K562 (cell line): ENCODE measurements around the gene TENT5A. TPM values are rescaled to one million over a fixed set of nuclear protein-coding genes. Genes with fewer than 3 reads are reported as not detected.

ENCODE experiments used
- ATAC-seq: fragments of 200-7000 bp; cut with Tn5 transposase; 3 replicates; pipeline ENCODE4 v1.9.1; 2020; ENCODE audit warnings: moderate library complexity
- BruUV-seq: library from RNA; stranded (reverse); fragments of 400-500 nt; replicated peaks from 2 replicates; lab custom pipeline; 2021; lab: Mats Ljungman, UMichigan
- CTCF ChIA-PET: fragments of 300-600 bp; formaldehyde crosslinking; extraction: SDS; loops from one replicate; lab custom pipeline; 2021; ENCODE audit warnings: low intra/inter-chr PET ratio; lab: Yijun Ruan, JAX
- POLR2A ChIA-PET: fragments of 300-600, 350-650 bp; sonication (Branson Sonifier 250); formaldehyde crosslinking; extraction: SDS; loops from one replicate; lab custom pipeline; 2021; ENCODE audit warnings: antibody characterized with exemption, inconsistent platforms; lab: Yijun Ruan, JAX
- DNase-seq, 4 experiments: peaks; one replicate each; pipeline versions ENCODE4 v3.0.0 to v3.0.0-alpha.2; 2011 to 2018; ENCODE audit warnings: low spot score in 3 of 4, mixed read lengths in 3 of 4; ENCODE audit errors: extremely low read depth in 1 of 4
- FAIRE-seq: peaks from 2 replicates; lab custom pipeline; 2011; peaks lifted over from hg19 to GRCh38; lab: Jason Lieb, UNC
- H2AFZ ChIP-seq: 2 replicates; pipeline ENCODE4 v1.6.0; 2011; ENCODE audit warnings: low read depth, low read length, control low read depth, inconsistent platforms
- H3K27ac ChIP-seq: fragments of 200-600 bp; 3 replicates; pipeline ENCODE4 v1.8.0; 2011; ENCODE audit warnings: low read depth, mild to moderate bottlenecking, control low read depth, inconsistent platforms, low read length, moderate library complexity, mixed read lengths; ENCODE audit errors: extremely low read depth
- H3K27me3 ChIP-seq, 2 experiments: fragments of 300-600 bp in 1 of 2; 2 replicates in 1 of 2; 3 replicates in 1 of 2; pipeline versions ENCODE4 v1.6.0 to v1.8.0; 2011; ENCODE audit warnings: inconsistent platforms in 2 of 2, low read length in 2 of 2, mild to moderate bottlenecking in 1 of 2, mixed read lengths in 1 of 2, moderate library complexity in 1 of 2; ENCODE audit not compliant: control insufficient read depth in 2 of 2, insufficient read depth in 2 of 2
- H3K36me3 ChIP-seq: fragments of 300-600 bp; 3 replicates; pipeline ENCODE4 v1.8.0; 2011; ENCODE audit warnings: mild to moderate bottlenecking, low read length, inconsistent platforms; ENCODE audit not compliant: control insufficient read depth, insufficient read depth
- H3K4me1 ChIP-seq, 2 experiments: fragments of 200-600 bp in 1 of 2; replicated peaks in 1 of 2; 2 replicates in 1 of 2; 3 replicates in 1 of 2; pipeline versions ENCODE4 v1.5.1 to v1.8.0; 2011; ENCODE audit warnings: inconsistent platforms in 2 of 2, low read length in 2 of 2, mild to moderate bottlenecking in 1 of 2, mixed read lengths in 1 of 2, moderate library complexity in 1 of 2; ENCODE audit not compliant: control insufficient read depth in 2 of 2, insufficient read depth in 2 of 2
- H3K4me2 ChIP-seq: 2 replicates; pipeline ENCODE4 v1.6.1; 2011; ENCODE audit warnings: low read length, control low read depth, inconsistent platforms, mixed read lengths; ENCODE audit not compliant: insufficient read depth
- H3K4me3 ChIP-seq: fragments of 200-600 bp; sonication (generic), shearing (Covaris generic); 2 replicates; pipeline ENCODE4 v1.5.1; 2016; ENCODE audit warnings: control low read depth, inconsistent platforms
- H3K79me2 ChIP-seq: fragments of 200-600 bp; 3 replicates; pipeline ENCODE4 v1.8.0; 2011; ENCODE audit warnings: low read length, inconsistent platforms; ENCODE audit not compliant: control insufficient read depth, insufficient read depth
- H3K9ac ChIP-seq, 2 experiments: 2 replicates each; pipeline versions ENCODE4 v1.6.0 to v1.6.1; 2011; ENCODE audit warnings: low read depth in 2 of 2, low read length in 2 of 2, control low read depth in 1 of 2, inconsistent platforms in 1 of 2, mild to moderate bottlenecking in 1 of 2, mixed read lengths in 1 of 2; ENCODE audit not compliant: insufficient read depth in 1 of 2
- H3K9me1 ChIP-seq: one replicate; pipeline ENCODE4 v1.6.0; 2011; ENCODE audit warnings: inconsistent platforms, mild to moderate bottlenecking, low read length, moderate library complexity; ENCODE audit not compliant: control insufficient read depth, insufficient read depth
- H3K9me3 ChIP-seq: replicated peaks from 2 replicates; pipeline ENCODE4 v1.5.1; 2011; ENCODE audit warnings: low read depth, low read length, inconsistent platforms; ENCODE audit not compliant: control insufficient read depth, insufficient read depth
- H4K20me1 ChIP-seq: replicated peaks from 2 replicates; pipeline ENCODE4 v1.6.1; 2011; ENCODE audit warnings: low read length, inconsistent platforms, mixed read lengths; ENCODE audit not compliant: control insufficient read depth, insufficient read depth
- BCL6 ChIP-seq: fragments of 250-450 bp; sonication (Bioruptor Pico); IDR thresholded peaks from 2 replicates; pipeline ENCODE4 v1.4.0; 2020
- BCOR ChIP-seq: fragments of 450-650 bp; IDR thresholded peaks from 2 replicates; pipeline ENCODE4 v1.6.1; 2016
- DMBX1 ChIP-seq: fragments of 250-450 bp; sonication (Bioruptor Pico); IDR thresholded peaks from 2 replicates; pipeline ENCODE4 v1.8.0; 2022; ENCODE audit warnings: inconsistent platforms, mild to moderate bottlenecking, moderate library complexity, borderline replicate concordance
- HDAC6 ChIP-seq: IDR thresholded peaks from 2 replicates; pipeline ENCODE4 v1.6.1; 2012; ENCODE audit warnings: low read depth, mild to moderate bottlenecking, control low read depth, inconsistent platforms, low read length, moderate library complexity
- IFI16 ChIP-seq: fragments of 250-450 bp; sonication (Bioruptor Pico); IDR thresholded peaks from 2 replicates; pipeline ENCODE4 v2.1.2; 2022; ENCODE audit warnings: mild to moderate bottlenecking, inconsistent platforms
- JUND ChIP-seq, 2 experiments: IDR thresholded peaks; 2 replicates in 1 of 2; 3 replicates in 1 of 2; pipeline ENCODE4 v1.6.1; 2011; ENCODE audit warnings: borderline replicate concordance in 2 of 2, low read depth in 2 of 2, low read length in 2 of 2, improper control_type of control experiment in 1 of 2, missing biosample characterization in 1 of 2, missing genetic modification characterization in 1 of 2, missing genetic modification reagents in 1 of 2
- KAT7 ChIP-seq: sonication (generic); formaldehyde crosslinking; IDR thresholded peaks from 2 replicates; pipeline ENCODE4 v1.8.0; 2022; ENCODE audit warnings: missing genetic modification reagents, mild to moderate bottlenecking, borderline replicate concordance
- POLR3G ChIP-seq: IDR thresholded peaks from 2 replicates; pipeline ENCODE4 v1.6.1; 2011; ENCODE audit not compliant: insufficient read length, insufficient replicate concordance; ENCODE audit errors: extremely low read depth
- SETDB1 ChIP-seq: IDR thresholded peaks from one replicate; pipeline ENCODE4 v1.6.1; 2012; ENCODE audit warnings: low read length, control low read depth, inconsistent platforms
- ZC3H4 ChIP-seq: sonication (generic); formaldehyde crosslinking; IDR thresholded peaks from 2 replicates; pipeline ENCODE4 v1.9.0; 2021; ENCODE audit warnings: missing genetic modification reagents, borderline replicate concordance
- ZNF121 ChIP-seq: sonication (generic); formaldehyde crosslinking; conservative IDR thresholded peaks from 2 replicates; pipeline ENCODE4 v1.8.0; 2022; ENCODE audit warnings: missing genetic modification reagents
- ZNF143 ChIP-seq: sonication (generic); formaldehyde crosslinking; IDR thresholded peaks from 2 replicates; pipeline ENCODE4 v1.9.0; 2022; ENCODE audit warnings: mild to moderate bottlenecking, missing genetic modification reagents
- ZNF282 ChIP-seq: sonication (generic); formaldehyde crosslinking; IDR thresholded peaks from 2 replicates; pipeline ENCODE4 v1.8.1; 2023; ENCODE audit warnings: missing genetic modification reagents
- ZNF3 ChIP-seq: fragments of 250-450 bp; sonication (Bioruptor Pico); IDR thresholded peaks from 2 replicates; pipeline ENCODE4 v1.5.0; 2021; ENCODE audit warnings: mild to moderate bottlenecking, moderate library complexity
- ZNF354B ChIP-seq: fragments of 250-450 bp; sonication (Bioruptor Pico); IDR thresholded peaks from 2 replicates; pipeline ENCODE4 v1.4.0; 2020
- ZNF695 ChIP-seq: fragments of 450-650 bp; formaldehyde crosslinking; IDR thresholded peaks from 2 replicates; pipeline ENCODE4 v1.4.0; 2020; ENCODE audit warnings: mild to moderate bottlenecking, moderate library complexity
- in situ Hi-C: fragments of 300-500 bp; cut with MboI; formaldehyde crosslinking; loops from 4 replicates; pipeline ENCODE4 v1.15.0; 2018; ENCODE audit warnings: inconsistent platforms, mixed read lengths
- intact Hi-C: fragments of 100-400 bp; cut with micrococcal nuclease; formaldehyde crosslinking; loops from 2 replicates; pipeline ENCODE4 v1.14.2; 2022
- polyA plus RNA-seq, 8 experiments: library from polyadenylated mRNA; depleted of rRNA in 4 of 8; stranded (reverse) in 5 of 8; unstranded in 3 of 8; fragments of >200 nt; fragmentation: Nextera tagmentation in 2 of 8; fragmentation: Illumina TruSeq in 1 of 8; extraction: Ambion mirVana in 2 of 8; extraction: Trizol in 1 of 8; gene quantifications; 2 replicates each; pipeline versions ENCODE4 v1.2.1 to v1.2.3, GENCODE V29; 2011 to 2014; ENCODE audit warnings: inconsistent platforms in 1 of 8, missing spikeins in 1 of 8
- total RNA-seq, 7 experiments: library from RNA; depleted of rRNA in 6 of 7; stranded (reverse); fragments of >200 nt in 6 of 7; fragmentation: Illumina TruSeq in 2 of 7; extraction: Trizol in 2 of 7; gene quantifications; 2 replicates each; pipeline versions ENCODE4 v1.2.1 to v1.2.3, GENCODE V29; 2011 to 2021; ENCODE audit warnings: low replicate concordance in 1 of 7
- TF ChIP-seq, protein P1 (sequence below): sonication (generic); formaldehyde crosslinking; IDR thresholded peaks from 2 replicates; pipeline ENCODE4 v1.8.0; 2022; ENCODE audit warnings: mild to moderate bottlenecking, missing genetic modification reagents, borderline replicate concordance
- TF ChIP-seq, protein P2 (sequence below): fragments of 250-450 bp; sonication (Bioruptor Pico); IDR thresholded peaks from 2 replicates; pipeline ENCODE4 v1.9.0; 2021; ENCODE audit warnings: mild to moderate bottlenecking, inconsistent platforms

TENT5A gene
- total and polyA plus RNA-seq, 9 of the 15 experiments (the other 6 are each of a cell fraction or from before 2014, with no cell fraction given): 0.77 to 2.3 (median 1.3) TPM

DNA sequence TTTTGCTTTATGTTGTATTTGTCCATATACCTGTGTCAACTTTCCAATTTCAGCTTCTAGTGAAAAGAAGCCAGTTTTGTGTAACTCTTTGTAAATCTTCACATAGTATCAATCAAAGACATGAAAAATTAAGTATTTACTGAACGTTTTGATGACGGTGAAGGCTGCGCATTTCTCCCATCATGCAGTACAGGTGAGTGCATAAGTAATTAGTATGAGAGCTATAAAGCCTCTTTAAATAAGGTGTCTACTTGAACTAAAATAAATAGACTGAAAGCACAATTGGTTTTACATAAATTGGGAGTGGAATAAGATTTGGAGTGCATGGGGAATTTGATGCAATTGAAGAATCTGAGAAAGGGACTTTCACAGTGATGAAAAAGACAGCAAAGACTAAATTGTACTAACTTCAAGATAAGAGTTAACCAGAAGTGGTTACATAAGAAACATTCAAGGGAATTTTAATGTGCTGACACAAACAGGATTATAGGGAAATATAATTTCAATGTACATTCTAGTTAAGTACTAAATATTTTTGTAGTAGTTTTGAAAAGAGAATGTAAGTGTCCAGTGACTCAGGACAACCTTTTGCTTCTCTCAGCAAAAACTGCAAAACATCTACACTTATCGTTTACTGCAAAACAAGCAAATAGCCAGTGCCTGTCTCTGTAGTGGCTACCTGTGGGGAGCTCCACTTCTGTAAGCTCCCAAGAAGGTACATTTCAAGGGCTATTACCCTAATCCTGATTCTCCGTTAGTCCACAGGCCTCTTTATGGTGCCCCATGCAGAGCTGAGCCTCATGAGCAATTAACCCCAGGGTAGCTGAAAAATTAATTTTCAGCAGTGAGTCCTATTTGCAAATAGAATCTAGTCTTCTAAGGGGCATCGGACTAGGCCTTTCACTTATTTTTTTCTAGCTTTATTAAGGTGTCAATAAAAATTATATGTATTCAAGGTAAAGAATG lies 13.0 kb downstream of the TENT5A start (continued):
- TF ChIP-seq ZC3H4: no peak
- TF ChIP-seq ZNF3 (CRISPR knock-in tag): no peak
- TF ChIP-seq, protein P1, sequence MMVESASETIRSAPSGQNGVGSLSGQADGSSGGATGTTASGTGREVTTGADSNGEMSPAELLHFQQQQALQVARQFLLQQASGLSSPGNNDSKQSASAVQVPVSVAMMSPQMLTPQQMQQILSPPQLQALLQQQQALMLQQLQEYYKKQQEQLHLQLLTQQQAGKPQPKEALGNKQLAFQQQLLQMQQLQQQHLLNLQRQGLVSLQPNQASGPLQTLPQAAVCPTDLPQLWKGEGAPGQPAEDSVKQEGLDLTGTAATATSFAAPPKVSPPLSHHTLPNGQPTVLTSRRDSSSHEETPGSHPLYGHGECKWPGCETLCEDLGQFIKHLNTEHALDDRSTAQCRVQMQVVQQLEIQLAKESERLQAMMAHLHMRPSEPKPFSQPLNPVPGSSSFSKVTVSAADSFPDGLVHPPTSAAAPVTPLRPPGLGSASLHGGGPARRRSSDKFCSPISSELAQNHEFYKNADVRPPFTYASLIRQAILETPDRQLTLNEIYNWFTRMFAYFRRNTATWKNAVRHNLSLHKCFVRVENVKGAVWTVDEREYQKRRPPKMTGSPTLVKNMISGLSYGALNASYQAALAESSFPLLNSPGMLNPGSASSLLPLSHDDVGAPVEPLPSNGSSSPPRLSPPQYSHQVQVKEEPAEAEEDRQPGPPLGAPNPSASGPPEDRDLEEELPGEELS (CRISPR knock-in tag): no peak
- TF ChIP-seq SETDB1: no peak
- TF ChIP-seq IFI16 (CRISPR knock-in tag): no peak
- no peak for TF ChIP-seq ZNF121 (CRISPR knock-in tag)
- no peak for TF ChIP-seq ZNF354B (CRISPR knock-in tag)
- TF ChIP-seq BCL6 (CRISPR knock-in tag): no peak

DNA sequence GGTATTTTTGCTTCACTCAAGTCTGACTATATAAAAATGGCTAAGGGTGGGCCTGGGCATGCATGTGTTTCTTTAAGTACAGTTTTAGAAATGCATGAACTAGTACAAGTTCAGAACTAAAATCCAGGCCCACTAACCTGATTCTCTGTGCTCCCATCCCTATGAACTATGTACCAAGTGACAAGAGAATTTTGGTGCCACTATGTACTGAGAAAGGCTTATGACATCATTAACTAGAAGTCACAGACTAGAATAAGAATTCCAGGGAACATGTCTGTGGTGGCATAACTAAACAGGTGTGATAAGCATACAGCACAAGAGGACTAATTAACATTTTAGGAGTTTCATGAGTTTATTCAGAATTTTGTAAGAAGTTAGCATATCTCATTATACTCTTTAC lies 16.1 kb downstream of the TENT5A start:
- Histone ChIP-seq H3K79me2 (no peaks in the 10 kb centered on the region), H3K27ac (no peak overlapping the region), H3K4me1 (no peaks in the 10 kb centered on the region), H3K27me3 (no peaks in the 10 kb centered on the region), H3K4me3 (no peak overlapping the region), H3K4me2 (no peak overlapping the region), H3K9me1 (no peaks in the 10 kb centered on the region), H2AFZ (no peak overlapping the region), H3K36me3 (no peaks in the 10 kb centered on the region), H3K9ac (no peak overlapping the region), H3K9me3 (no peaks in the 10 kb centered on the region), H4K20me1 (no peaks in the 10 kb centered on the region)
- intact Hi-C loops: no loop called here
- ChIA-PET POLR2A (no interaction called here), CTCF (no interaction called here)
- DNase-seq: no peak
- in situ Hi-C loops: no loop called here
- no peak for FAIRE-seq
- ATAC-seq: no peak
- no TSS peak for BruUV-seq
- TF ChIP-seq HDAC6 (no peak), ZNF282 (CRISPR knock-in tag) (no peak), POLR3G (no peak), ZNF143 (CRISPR knock-in tag) (no peak), JUND (IDR thresholded peaks at IDR 0.05; ENCODE audit: borderline replicate concordance, low read depth, low read length) (no peak), JUND (tag; IDR thresholded peaks at IDR 0.05; ENCODE audit: borderline replicate concordance, low read depth, low read length) (no peak), ZNF695 (CRISPR knock-in tag) (no peak), BCOR (no peak), KAT7 (no peak), DMBX1 (CRISPR knock-in tag) (no peak)
- TF ChIP-seq, protein P2, sequence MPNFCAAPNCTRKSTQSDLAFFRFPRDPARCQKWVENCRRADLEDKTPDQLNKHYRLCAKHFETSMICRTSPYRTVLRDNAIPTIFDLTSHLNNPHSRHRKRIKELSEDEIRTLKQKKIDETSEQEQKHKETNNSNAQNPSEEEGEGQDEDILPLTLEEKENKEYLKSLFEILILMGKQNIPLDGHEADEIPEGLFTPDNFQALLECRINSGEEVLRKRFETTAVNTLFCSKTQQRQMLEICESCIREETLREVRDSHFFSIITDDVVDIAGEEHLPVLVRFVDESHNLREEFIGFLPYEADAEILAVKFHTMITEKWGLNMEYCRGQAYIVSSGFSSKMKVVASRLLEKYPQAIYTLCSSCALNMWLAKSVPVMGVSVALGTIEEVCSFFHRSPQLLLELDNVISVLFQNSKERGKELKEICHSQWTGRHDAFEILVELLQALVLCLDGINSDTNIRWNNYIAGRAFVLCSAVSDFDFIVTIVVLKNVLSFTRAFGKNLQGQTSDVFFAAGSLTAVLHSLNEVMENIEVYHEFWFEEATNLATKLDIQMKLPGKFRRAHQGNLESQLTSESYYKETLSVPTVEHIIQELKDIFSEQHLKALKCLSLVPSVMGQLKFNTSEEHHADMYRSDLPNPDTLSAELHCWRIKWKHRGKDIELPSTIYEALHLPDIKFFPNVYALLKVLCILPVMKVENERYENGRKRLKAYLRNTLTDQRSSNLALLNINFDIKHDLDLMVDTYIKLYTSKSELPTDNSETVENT (CRISPR knock-in tag): no peak
